OCI-LY3 (cell line): ENCODE data around the gene BAIAP2.
A peak's percentile ranks its signal among the peaks of the same experiment; 100 is the strongest.

Experiments
- H2AFZ ChIP-seq: fragments of 200-600, 300-600 bp; shearing (Covaris generic); 2 replicates; pipeline ENCODE4 v1.6.0; 2014; ENCODE audit warnings: antibody characterized with exemption, low read depth, low read length
- H3K27ac ChIP-seq: fragments of 200-600, 300-600 bp; sonication (generic); 2 replicates; pipeline ENCODE4 v1.5.1; 2014; ENCODE audit warnings: mild to moderate bottlenecking, low read length, moderate library complexity, mixed read lengths
- H3K27me3 ChIP-seq: fragments of 200-600, 300-600 bp; sonication (generic); 2 replicates; pipeline ENCODE4 v1.6.1; 2014; ENCODE audit warnings: low read depth, low read length, mixed read lengths
- H3K36me3 ChIP-seq: fragments of 200-600, 300-600 bp; sonication (generic); replicated peaks from 2 replicates; pipeline ENCODE3; 2014; ENCODE audit warnings: low read depth, low read length, mixed read lengths
- H3K4me1 ChIP-seq: fragments of 300-600, 200-600 bp; sonication (generic); 2 replicates; pipeline ENCODE4 v1.6.1; 2014; ENCODE audit warnings: low read length, mixed read lengths
- H3K4me2 ChIP-seq: fragments of 200-600, 300-600 bp; sonication (generic); 2 replicates; pipeline ENCODE4 v1.6.1; 2014; ENCODE audit warnings: low read length, mixed read lengths
- H3K4me3 ChIP-seq: fragments of 300-600, 200-600 bp; sonication (generic); 2 replicates; pipeline ENCODE4 v1.5.1; 2014; ENCODE audit warnings: antibody characterized with exemption, mild to moderate bottlenecking, low read length, moderate library complexity
- H3K79me2 ChIP-seq: fragments of 300-600, 200-600 bp; shearing (Covaris generic); 2 replicates; pipeline ENCODE4 v1.6.1; 2014; ENCODE audit warnings: mild to moderate bottlenecking, low read length, mixed read lengths
- H3K9ac ChIP-seq: fragments of 300-600, 200-600 bp; shearing (Covaris generic); 2 replicates; pipeline ENCODE4 v1.6.0; 2014; ENCODE audit warnings: mild to moderate bottlenecking, low read length, moderate library complexity
- H3K9me3 ChIP-seq: fragments of 200-600, 300-600 bp; shearing (Covaris generic); 2 replicates; pipeline ENCODE4 v1.6.1; 2014; ENCODE audit warnings: low read length, mixed read lengths; ENCODE audit not compliant: insufficient read depth
- H4K20me1 ChIP-seq: fragments of 200-600, 300-600 bp; sonication (generic); 2 replicates; pipeline ENCODE4 v1.6.1; 2016; ENCODE audit warnings: low read length, mixed read lengths; ENCODE audit not compliant: insufficient read depth
- CTCF ChIP-seq: fragments of 200-600, 300-600 bp; sonication (generic); IDR thresholded peaks from 2 replicates; pipeline ENCODE4 v1.5.1; 2014; ENCODE audit warnings: antibody characterized with exemption, low read length, low read depth
- EZH2phosphoT487 ChIP-seq: fragments of 200-600 bp; shearing (Covaris generic); IDR thresholded peaks from 2 replicates; pipeline ENCODE4 v1.6.1; 2018; ENCODE audit warnings: antibody characterized with exemption, mixed run types, low read depth

Gene BAIAP2

DNA sequence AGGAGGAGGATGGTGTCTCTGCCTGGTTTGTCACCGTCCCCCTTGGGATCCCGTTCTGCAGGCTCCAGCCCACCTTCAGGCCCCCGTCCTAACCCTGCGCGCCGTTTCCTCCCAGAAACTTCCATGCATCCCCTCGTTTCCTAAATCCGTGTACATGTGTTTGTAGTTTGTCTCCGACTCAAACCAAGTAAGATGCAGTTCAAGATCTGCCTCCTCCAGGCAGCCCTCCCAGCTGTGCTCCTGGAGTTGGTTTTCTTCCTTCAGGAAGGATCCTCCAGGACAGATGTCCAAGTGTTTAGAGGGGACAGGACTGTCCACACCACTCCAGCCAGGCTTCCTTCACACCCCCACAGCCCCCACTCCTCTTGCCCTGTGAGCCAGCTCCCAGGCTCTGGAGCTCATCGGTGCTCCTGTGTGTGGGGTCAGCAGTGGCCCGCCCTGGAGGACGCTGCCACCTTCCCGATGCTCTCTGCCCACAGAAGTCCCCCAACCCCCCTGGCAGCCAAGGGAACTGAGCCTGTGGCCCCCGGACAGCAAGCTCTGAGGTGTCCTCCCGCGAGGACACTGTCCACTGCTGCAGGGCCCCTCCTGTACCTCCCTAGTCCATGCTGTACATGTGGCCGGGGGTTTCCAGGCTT lies 11.3 kb downstream of the BAIAP2 start:
- no peak overlapping the region for H3K4me2 ChIP-seq
- H3K79me2 ChIP-seq, result no peaks in the 10 kb centered on the region
- H3K9me3 ChIP-seq, result no peaks in the 10 kb centered on the region
- no peaks in the 10 kb centered on the region for H3K36me3 ChIP-seq
- H3K4me1 ChIP-seq, result peaks cover 24% of the 10 kb centered on the region
- no peaks in the 10 kb centered on the region for H4K20me1 ChIP-seq
- H3K27me3 ChIP-seq, result peaks cover 16% of the 10 kb centered on the region
- H3K27ac ChIP-seq, result no peak overlapping the region
- H2AFZ ChIP-seq, result no peak overlapping the region
- no peak overlapping the region for H3K4me3 ChIP-seq
- H3K9ac ChIP-seq, result no peak overlapping the region
- TF ChIP-seq EZH2phosphoT487 (no peak), CTCF (no peak)

DNA sequence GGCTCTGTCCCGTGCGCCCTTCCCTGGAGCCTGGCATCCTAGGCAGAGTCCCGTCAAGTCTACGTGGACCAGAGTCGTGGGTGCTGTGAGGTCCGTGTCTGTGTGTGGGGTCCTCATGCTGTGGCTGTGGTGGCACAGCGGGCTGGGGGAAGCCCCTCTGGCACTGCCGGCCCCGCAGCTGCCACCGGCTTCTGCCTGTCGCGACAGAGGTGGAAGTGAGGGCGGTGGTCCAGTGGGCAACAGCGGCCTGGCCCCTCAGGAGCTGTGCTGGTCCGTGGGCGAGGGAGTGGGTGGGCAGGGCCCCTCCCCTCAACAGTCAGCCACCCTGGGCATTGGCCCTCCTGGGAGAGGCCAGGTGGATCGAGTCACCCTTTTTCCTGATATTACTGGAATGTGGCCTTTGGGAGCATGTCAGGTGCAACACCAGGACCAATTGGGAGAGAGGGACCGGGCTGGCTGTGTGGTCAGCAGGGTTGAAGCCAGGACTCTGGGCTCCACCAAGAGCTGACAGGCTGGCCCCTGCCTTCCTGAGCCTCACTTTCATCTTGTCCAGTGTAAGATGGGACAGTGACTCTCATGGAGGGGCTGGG lies 11.9 kb downstream of the BAIAP2 start:
- Histone ChIP-seq H2AFZ (no peak overlapping the region), H3K4me2 (no peak overlapping the region), H3K9me3 (no peaks in the 10 kb centered on the region), H4K20me1 (no peaks in the 10 kb centered on the region), H3K4me3 (no peak overlapping the region), H3K9ac (no peak overlapping the region), H3K79me2 (no peaks in the 10 kb centered on the region), H3K4me1 (peaks cover 24% of the 10 kb centered on the region), H3K36me3 (no peaks in the 10 kb centered on the region), H3K27me3 (peaks cover 16% of the 10 kb centered on the region), H3K27ac (no peak overlapping the region)
- TF ChIP-seq CTCF (no peak), EZH2phosphoT487 (no peak)

DNA sequence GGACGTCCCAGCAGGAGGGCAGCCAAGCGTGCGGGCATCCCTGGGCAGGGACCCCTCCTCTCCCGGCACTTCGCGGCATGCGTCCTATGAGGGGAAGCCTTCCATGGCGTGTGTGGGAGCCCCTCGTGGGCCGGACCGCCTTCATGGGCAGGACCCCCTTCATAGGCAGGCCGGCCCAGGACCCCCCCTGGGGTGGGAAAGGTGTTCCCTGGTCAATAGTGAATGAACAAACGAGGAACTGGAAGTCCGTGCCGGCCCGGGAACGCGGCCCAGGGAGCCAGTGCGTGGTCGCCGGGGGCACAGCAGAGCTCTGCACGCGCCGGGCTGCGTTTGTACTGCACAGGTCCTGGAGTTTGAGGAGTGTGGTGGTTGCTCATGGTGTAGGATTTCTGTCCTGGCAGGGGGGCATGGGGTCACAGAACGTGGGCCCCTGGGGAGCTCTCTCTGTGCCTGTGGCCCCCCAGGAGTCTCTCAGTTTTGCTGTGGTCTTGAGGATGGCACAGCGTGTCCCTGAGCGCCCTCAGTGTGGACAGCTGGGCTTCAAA lies 13.9 kb downstream of the BAIAP2 start:
- peak overlapping the region; percentile 79 for H3K4me3 ChIP-seq
- H3K4me2 ChIP-seq, result peak overlapping the region; percentile 98
- H3K9me3 ChIP-seq, result no peaks in the 10 kb centered on the region
- H4K20me1 ChIP-seq, result no peaks in the 10 kb centered on the region
- no peak for TF ChIP-seq CTCF
- no peak for TF ChIP-seq EZH2phosphoT487
- peaks cover 24% of the 10 kb centered on the region for H3K4me1 ChIP-seq
- H3K9ac ChIP-seq, result peak overlapping the region; percentile 74
- H3K79me2 ChIP-seq, result no peaks in the 10 kb centered on the region
- peaks cover 21% of the 10 kb centered on the region for H3K27me3 ChIP-seq
- no peak overlapping the region for H2AFZ ChIP-seq
- H3K36me3 ChIP-seq, result no peaks in the 10 kb centered on the region
- peak overlapping the region; percentile 59 for H3K27ac ChIP-seq

DNA sequence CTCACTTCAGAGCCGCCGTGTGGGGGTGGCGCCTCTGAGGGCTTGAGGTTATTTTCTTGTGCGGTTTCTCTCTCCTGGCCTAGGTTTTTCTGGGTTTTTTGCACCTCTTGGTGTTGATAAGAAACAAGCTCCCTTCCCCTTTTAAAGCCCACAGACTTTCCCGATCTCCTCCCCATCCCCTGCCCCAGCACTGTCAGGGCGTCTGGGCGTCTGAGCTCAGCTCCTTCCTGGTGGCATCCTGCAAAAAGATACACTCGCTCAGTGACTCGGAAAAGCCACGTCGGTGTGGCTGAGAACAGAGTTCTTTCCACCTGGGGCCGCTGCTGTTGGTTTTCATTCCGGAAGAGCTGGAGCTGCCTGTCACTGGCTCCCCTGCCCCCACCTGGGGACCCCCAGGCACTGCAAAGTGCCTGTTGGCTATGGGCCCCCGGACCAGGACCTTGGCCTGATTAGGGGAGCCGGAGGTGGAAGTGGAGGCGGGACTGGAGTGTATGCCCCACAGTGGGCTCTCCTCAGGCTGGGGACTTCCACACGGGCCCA lies 14.5 kb downstream of the BAIAP2 start:
- Histone ChIP-seq H2AFZ (no peak overlapping the region; the same call in 1 of the 2 replicates), H3K79me2 (no peaks in the 10 kb centered on the region), H3K36me3 (no peaks in the 10 kb centered on the region), H3K4me2 (peak overlapping the region; percentile 98), H4K20me1 (no peaks in the 10 kb centered on the region), H3K4me1 (peaks cover 24% of the 10 kb centered on the region), H3K4me3 (peak overlapping the region; percentile 79), H3K27ac (peak overlapping the region; percentile 59), H3K27me3 (peaks cover 21% of the 10 kb centered on the region), H3K9ac (peak overlapping the region; percentile 74), H3K9me3 (no peaks in the 10 kb centered on the region)
- no peak for TF ChIP-seq EZH2phosphoT487
